ENCODE results near the gene FBXW11.

The FBXW11 gene

GRCh38 chr5:172015346-172015745, 8.9 kb upstream of the FBXW11 start:
- no peak for DNase-seq

- DNase-seq, result no peak
These were observed 3.8 kb upstream of the FBXW11 start for GRCh38 chr5:172010278-172010677.

- DNase-seq, result no peak
These were observed 3.3 kb upstream of the FBXW11 start for GRCh38 chr5:172009536-172010270.

DNA sequence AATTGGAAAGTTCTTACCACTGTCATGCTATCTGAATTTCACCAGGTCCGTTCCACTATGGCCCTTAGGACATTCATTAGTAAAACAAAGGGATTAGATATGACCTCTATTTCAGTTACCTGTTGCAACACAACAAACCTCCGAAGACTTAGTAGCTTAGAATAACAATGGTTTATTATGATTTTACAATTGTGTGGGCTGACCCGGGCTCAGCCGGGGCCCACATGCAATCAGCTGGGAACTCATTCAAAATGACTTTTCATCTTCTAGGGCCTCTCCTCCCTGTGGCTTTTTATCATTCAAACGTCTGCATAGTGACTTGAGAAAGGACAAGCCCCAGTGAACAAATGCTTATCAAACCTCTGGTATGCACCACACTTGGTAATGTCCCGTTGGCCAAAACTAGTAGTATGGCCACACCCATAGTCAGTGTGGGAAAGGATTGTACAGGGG, 2.3 kb upstream of the FBXW11 start:
- DNase-seq, result no peak

DNA sequence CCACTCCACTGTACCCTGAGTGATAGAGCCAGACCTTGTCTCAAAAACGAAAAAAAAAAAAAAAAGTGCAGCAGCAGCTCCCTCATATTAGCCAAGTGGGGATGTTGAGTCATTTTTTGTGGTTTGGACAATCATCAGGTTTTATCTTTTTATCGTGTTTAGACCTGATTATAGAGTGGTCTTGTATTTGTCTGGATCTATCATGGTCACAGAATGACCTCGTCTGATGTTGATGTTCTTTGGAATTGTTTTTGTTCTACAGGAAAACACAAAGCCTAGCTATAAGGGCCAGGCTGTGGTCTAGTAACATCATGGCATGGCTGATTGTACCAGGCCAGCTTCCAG, 1.6 kb upstream of the FBXW11 start:
- DNase-seq, result no peak

DNA sequence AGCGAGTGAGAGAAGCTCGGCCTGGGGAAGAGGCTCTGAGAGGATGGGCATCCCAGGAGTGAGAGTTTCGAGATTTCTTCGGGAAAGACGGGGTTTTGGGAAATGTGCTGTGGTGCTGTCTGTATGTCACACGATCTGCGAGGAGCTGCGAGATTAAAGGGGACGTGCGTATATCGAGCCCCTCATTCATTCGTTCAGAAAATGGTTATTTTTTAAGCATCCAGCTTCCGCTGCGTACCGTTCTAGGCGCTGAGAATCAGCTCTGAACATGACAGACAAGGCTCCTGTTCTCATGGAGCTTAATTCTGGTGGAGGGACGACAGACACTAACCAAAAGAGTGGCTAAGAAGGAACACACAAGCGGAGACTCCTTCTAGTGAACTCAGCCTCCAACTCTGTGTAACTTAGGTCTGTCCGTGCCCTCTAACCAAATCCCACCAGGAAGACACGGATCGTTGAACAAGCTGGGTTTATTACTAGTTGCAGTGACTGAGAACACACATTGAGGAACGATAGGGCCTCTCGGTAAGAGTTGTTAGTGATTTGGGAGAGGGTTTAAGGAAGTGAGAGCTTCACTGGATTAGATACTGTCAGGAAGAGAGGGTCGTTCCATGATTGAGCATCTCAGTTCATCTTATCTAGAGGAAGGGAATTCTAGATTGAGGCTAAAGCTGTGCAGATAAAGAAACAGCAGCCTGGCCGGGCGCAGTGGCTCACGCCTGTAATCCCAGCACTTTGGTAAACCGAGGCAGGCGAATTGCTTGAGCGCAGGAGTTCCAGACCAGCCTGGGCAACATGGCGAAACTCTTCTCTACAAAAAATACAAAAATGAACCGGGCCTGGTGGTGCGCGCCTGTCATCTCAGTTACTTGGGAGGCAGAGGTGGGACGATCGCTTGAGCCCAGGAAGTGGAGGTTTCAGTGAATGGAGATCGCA, 1.0 kb upstream of the FBXW11 start:
- no peak for DNase-seq

GRCh38 chr5:172005708-172006320, 624 bp downstream of the FBXW11 start:
- DNase-seq, result peak; percentile 46

- no peak for DNase-seq
These were observed 1.6 kb downstream of the FBXW11 start for GRCh38 chr5:172004824-172005237.

- DNase-seq, result no peak
These were observed 2.7 kb downstream of the FBXW11 start for GRCh38 chr5:172003746-172004145.

DNA sequence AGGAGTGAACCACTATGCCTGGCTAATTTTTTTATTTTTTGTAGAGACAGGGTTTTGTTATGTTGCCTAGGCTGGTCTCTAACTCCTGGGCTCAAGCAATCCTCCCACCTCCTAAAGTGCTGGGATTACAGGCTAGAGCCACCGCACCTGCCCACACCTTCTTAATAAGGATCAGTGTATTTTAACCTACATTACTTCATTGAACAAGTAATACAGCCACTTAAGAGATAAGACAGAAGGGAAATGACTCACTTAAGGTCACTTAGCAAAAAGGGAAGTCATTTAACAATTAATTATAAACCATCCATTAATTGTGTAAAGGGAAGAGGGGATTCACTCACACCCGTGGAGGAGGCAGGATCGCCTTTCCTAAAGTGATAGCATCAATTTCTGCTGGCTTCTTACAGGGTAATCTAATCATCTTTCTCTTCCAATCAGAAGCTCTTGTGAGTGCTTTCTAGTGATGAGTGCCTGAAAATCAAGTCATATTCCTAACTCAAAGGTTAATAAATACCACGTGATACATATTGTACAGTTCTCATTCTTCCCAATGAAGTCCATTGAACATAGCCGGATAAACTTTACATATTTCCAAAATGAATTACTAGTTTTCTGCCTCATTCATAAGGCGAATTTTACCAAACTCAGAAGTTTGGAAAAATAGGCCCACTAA, 3.5 kb downstream of the FBXW11 start:
- DNase-seq, result no peak

DNA sequence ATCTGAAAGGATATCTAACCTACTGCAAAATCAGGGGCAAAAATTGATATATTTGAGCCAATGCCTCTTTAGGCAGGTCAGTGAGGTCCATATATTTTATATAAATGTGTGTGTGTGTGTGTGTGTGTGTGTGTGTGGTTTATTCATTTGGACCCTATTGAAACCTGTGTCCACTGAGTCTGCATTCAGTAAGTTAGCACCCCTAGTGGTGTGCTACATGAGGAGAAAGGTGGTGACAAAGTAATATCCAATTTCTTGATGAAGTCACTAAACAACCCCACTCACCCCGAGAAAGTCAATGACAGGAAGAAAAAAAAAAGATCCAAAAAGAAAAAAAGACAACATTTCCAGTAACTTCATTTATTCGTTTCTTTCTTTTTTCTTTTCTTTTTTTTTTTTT, 4.1 kb downstream of the FBXW11 start:
- no peak for DNase-seq

- no peak for DNase-seq
These were observed 6.6 kb downstream of the FBXW11 start for GRCh38 chr5:171999877-172000276.

DNA sequence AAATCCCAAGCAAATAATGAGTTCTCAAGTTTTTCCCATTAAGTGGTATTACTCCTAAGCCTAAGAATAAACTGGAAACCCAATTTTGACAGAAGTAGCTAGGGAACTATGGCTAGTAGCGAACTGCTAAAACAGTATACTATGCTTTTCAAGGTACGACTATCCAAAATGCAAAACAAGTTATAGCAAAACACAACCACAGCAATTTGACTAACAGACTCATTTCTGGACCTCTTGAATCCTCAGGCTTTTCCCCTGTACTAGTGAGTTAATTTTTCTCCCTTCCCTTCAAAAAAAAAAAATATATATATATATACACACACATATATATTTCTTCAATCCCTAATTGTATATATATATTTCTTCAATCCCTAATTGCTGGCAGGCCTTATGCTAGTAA, 7.3 kb downstream of the FBXW11 start:
- no peak for DNase-seq

DNA sequence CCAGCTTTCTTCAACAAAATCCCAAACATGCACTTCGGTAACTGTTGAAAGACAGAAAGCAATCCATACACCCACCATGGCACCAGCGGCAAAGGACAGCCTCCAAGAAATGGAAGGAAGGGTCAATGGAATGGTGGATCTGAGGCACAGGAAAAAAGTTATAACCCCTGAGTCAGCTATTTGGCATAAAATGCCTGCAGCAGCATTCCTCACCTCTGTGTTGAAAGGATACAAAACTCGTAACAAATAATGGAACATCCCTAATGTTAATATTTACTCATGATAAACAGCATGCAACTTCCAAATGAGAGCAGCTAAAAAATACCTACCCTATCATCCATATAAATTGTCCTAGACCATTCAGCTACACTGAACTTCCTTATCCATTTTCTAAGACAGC, 9.4 kb downstream of the FBXW11 start:
- DNase-seq, result no peak

DNA sequence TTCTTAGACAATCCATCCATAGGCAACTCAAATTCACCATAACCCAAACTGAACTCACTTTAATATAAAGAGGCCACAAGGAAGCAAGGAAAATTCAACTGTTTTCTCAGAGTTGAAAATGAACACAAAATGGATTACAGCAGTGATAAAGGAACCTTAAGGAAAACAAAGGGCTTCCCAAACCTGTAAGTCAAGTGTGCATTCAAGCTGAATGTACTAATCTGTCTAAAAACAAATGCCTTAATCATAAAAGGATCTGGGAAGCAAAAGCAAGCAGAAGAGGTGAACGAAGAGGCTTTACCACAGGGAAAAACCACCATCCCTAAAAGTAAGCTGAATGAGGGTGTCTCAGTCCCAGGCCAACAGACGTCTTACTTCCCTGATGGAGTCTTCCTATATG, 13.6 kb downstream of the FBXW11 start:
- DNase-seq, result no peak

DNA sequence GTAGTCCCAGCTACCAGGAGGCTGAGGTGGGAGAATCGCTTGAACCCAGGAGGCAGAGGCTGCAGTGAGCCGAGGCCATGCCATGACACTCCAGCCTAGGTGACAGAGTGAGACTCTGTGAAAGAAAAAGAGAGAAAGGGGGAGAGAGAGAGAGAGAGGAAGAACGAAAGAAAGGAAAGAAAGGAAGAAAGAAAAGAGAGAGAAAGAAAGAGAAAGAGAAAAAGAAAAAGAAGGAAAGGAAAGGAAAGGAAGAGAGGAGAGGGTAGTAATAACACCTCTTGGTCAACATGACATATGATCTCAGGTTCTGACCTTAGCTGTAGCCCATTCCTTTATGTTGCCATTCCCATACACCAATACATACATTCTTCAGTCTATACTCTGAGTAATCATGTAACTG, 14.1 kb downstream of the FBXW11 start:
- no peak for DNase-seq

- no peak for DNase-seq
These were observed 15.8 kb downstream of the FBXW11 start for GRCh38 chr5:171990713-171991015.

GRCh38 chr5:171989946-171990712, 16.3 kb downstream of the FBXW11 start:
- DNase-seq, result no peak

- no peak for DNase-seq
These were observed 17.2 kb downstream of the FBXW11 start for GRCh38 chr5:171989276-171989675.

- no peak for DNase-seq
These were observed 19.7 kb downstream of the FBXW11 start for GRCh38 chr5:171986772-171987171.

DNA sequence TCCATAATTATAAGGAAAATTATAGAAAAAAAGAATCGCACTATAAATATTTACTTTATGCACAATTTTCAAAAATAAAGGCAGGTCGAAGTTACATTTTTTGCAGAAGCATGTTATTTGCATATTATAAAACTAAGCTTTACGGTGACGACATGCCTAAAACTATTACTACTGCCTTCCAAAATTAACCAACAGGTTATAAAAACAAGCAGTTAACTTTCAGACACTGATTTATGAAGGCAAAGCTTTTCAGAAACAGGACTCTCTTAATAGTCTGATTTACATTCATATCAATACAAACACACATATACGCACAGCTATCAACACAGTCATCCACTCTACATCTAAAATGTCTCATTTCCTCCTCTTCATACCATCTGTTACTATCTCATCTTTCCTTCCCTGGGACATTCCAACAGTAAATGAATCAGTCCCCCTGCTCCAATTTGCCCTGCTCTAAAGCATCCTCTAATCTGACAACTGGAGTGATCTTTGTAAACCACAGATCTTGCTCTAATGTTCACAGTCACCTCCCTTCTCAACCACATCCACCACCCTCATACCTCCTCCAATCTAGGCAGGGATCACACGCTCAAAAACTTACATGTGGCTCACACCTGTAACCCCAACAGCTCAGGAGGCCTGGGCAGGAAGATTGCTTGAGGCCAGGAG, 21.6 kb downstream of the FBXW11 start:
- DNase-seq, result no peak

DNA sequence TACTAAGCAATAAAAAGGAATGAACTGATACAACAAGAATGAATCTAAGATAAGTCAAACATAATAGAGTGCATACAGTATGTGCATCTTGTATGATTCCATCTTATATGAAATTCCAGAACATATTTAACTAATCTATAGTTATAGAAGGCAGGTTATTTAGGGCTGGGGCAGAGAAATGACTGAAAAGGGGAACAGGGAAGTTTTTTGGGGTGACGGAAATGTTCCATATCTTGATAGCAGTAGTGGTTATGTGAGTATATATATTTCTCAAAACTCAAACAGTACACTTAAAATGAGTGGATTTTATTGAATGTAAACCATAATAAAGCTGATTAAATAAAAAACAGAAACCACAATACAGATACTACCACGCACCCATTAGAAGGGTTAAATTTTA, 24.6 kb downstream of the FBXW11 start:
- DNase-seq, result no peak
